ENCODE data around the gene KRTDAP.
A peak's percentile ranks its signal among the peaks of the same experiment; 100 is the strongest.
"Not testable (repeated sequence)": the region's sequence is repeated elsewhere in the genome, so short reads cannot be mapped to it uniquely, and the experiment has no call there.

Gene KRTDAP

DNA sequence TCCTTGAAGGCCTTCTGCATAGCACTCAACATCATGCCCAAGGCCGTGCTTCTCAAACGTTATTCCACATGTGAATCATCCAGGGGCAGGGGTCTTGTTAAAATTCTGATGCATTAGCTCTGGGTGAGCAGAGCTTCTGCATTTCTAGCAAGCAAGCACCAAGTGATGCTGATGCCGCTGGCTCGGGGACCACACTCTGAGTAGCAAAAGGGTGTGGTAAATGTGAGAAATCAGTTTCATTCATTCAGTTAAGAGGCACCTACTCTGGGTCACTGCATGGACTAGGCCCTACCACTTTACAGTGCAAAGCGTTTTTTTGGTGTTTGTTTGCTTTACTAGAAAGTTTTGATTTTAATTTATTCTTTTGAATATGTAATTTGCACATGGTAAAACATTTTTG is 7.2 kb downstream of the KRTDAP start:
- DNase-seq = no peak

DNA sequence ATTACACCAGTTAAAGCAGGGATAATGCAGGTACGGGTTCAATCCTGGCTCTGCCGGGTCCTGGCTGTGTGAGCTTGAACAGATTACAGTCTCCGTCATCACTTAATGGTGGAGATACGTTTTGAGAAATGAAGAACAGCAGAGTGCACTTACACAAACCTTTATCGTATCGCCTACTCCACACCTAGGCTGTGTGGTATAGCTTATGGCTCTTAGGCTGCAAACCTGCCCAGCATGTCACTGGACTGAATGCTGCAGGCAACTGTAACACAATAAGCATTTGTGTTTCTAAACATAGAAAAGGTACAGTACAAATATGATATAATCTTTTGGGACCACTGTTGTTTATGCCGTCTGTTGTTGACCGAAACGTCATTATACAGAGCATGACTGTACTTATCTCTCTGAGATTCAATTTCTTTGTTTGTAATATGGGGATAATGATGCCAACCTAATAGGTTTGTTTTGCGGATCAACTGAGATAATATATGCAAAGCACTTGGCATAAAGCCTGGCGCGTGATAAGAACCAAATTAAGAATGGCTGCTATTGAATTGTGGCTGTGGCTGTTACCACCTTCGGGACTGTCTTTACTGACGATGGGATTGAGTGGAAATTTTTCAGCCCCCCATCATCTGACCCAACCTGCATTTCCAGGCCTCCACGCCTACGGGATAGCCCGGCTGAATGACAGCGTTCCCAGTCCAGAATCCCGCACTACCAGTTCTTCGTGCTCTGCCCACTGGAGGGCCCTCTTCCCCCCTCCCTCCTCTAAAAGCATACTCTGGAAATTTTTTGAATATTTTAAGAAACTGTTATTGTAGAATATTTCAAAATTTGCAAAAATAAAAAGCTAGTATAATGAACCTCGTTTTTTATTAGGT is 11.2 kb downstream of the KRTDAP start:
- no peak for DNase-seq

DNA sequence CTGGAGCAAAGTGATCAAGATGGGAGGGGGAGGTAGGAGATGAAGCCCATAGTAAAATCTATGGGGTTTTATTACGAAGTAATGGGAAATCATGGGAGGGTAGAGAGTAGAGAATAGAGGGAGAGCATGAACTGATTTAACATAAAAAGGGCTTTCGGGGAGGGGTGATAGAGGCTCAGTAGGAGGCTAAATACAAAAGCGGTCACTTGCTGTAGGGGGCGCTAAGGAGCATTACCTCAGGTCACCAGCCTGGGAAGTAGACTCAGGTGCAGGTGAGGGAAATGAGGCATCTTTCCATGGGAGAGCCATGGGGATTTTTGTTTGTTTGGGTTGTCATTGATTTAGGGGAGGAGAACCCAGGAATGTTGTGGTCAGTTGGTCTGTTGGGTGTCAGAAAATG is 14.1 kb downstream of the KRTDAP start:
- DNase-seq = no peak

DNA sequence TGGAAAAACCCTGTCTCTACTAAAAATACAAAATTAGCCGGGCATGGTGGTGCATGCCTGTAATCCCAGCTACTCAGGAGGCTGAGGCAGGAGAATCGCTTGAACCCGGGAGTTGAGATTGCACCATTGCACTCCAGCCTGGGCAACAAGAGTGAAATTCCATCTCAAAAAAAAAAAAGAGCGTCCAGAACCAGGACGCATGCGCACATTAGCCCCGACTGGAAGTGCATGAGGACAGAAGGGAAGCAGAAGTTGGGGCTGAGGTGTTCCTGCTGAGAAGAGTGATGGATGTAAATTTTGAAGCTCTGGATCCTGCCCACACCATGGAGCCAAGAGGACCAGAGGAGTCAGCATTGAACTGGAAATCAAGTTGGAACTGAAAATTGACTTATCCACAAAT is 15.7 kb downstream of the KRTDAP start:
- not testable (repeated sequence) for DNase-seq

DNA sequence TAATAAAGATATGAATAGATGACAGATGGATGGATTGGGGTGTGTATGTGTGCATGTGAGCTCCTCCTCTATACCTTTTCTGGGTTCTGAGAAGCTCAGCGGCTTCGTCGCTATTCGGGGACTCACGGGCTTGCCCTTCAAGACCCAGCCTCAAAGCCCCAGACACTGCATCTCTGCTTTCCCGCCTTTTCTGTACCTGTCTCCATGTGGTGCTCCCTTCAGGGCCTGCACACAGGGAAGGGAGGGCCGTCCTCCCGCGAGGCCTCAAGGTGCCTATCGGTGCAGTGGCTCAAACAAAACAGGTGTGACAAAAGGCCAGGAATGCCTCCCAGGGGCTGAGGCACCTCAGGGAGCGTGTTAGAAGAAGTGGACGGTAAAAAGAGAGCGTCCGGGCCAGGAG is 16.2 kb downstream of the KRTDAP start:
- DNase-seq = no peak

DNA sequence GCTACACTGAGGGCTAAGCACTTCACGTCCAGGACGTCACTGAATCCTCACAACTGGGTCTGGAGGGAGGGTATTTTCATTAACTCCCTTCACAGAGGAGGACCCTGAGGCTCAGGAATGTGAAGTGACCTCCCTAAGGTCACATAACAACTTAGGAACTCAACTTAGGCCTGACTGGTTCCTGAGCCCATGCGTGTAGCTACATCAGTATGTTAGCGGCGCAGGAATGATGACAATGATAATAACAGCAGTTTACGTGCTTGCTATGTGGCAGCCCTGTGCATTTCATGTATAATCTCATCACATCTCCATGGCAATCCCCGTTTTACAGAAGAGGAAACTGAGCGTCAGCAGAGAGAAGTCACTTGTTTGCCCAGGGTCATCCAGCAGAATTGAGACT is 18.3 kb downstream of the KRTDAP start:
- DNase-seq = no peak

- DNase-seq = not testable (repeated sequence)
Measured at GRCh38 chr19:35471075-35471474, 19.2 kb downstream of the KRTDAP start.

DNA sequence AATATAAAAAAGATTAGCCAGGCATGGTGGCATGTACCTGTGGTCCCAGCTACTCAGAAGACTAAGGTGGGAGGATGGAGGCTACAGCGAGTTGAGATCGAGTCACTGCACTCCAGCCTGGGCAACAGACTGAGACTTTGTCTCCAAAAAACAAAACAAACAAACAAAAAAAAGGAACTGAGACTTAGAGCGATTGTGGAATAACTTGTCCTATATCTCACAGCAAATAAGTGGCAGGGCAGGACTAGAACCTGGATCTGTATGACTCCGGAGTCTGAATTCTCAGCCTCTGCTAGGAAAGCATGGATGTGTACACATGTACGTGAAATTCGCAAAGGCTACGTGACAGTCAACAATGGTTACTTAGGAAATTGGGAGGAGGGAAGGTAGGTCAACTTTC is 20.1 kb downstream of the KRTDAP start:
- DNase-seq = no peak

GRCh38 chr19:35468637-35469036 is 21.6 kb downstream of the KRTDAP start:
- peak; percentile 75 for DNase-seq

GRCh38 chr19:35466259-35466658 is 24.0 kb downstream of the KRTDAP start:
- DNase-seq = no peak

- not testable (repeated sequence) for DNase-seq
Measured at GRCh38 chr19:35462956-35463355, 27.3 kb downstream of the KRTDAP start.

GRCh38 chr19:35462476-35462953 is 27.7 kb downstream of the KRTDAP start:
- peak; percentile 66 for DNase-seq

GRCh38 chr19:35461788-35462187 is 28.5 kb downstream of the KRTDAP start:
- not testable (repeated sequence) for DNase-seq

DNA sequence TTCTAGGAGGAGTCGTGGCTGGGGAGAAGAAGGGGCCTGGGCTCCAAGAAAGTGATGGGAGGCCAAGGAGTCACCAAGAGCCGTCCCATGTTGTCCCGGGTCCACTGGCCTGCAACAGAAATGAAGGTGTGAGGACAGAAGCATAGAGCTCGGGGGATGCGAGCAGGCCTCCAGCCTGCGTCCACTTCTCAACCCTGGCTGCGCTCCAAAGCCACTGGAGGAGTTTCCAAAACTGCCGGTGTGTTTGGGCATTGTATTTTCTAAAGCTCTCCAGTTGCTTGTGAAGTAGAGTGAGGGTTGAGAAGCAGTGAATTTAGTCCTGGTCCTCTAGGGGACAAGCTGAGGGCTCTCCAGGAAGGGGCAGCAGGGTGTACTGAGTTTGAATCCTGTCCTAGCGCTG is 29.2 kb downstream of the KRTDAP start:
- no peak for DNase-seq

DNA sequence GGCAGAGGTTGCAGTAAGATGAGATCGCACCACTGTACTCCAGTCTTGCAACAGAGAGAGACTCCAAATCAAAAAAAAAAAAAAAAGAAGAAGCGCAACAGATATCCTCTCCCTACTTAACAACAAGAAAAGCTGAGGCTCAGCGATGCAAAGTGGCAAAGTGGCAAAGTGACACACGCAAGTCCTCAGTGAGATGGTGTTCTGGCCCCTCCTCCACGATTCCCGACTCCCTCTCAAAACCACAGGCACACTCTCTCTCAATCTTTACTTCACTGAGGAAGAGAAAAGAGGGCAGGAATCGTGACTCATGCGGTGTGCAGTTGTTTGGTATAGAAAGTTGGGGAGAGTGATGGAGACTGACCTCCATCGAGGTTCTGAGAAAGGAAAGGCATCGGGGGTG is 29.7 kb downstream of the KRTDAP start:
- peak; percentile 36 for DNase-seq

DNA sequence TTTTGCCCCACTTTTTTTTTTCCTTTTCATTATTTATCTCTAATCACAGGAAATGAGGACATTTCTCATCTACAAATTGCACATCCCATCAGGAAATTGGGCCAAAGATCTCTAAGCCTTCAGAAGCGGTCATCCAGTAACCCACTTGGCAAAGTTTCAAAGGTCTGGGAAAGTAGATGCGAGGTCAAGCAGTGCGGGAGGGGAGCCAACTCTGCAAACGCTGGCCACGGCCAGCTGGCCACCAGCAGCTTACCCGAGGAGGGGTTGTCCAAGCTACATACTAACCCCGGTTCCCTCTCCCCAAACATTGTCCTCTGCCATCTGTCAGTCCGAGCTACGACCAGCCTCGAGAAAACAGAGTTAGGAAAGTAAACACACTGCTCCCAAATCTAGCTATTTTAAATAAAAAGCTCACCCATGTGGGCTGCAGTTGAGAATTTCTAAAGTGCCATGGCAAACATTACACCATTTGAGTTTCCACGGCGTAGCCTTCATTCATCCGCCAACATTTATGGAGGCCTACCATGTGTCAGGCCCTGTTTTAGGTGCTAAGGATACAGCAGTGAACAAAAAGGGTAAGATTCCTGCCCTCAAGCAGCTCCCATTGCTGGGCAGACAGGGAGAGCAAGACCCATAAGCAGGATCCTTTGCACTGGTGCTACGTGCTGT is 30.7 kb downstream of the KRTDAP start:
- DNase-seq = no peak

DNA sequence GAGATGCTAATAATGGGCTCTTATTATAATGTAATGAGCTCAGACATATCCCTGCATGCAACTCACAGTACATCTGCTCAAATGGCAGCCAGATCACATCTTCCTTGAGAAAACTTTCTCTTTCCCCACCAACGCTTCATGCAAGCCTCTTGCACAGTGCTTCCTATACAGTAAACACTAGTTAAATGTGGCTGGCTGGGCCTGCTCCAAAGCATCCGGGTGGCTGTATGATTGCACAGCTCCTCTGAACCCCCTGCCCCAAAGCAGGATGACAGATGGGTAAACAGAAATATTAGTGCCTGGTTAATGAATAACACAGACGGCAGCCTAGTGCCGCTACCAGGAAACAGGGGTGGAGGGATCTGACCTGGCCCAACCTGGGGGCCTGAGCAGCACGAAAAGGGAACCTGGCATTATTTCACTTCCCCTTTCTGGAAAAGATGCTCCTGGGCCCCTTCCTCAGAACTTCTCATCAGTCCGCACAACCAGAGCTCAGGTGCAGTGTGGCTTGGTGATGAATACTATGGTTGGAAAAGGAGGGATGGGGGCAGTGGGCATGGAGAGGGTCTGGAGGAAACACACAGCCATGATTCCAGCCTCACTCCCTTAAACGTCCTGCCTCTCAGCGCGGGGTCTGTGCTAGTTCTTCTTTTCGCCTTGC is 31.4 kb downstream of the KRTDAP start:
- peak; percentile 48 for DNase-seq

DNA sequence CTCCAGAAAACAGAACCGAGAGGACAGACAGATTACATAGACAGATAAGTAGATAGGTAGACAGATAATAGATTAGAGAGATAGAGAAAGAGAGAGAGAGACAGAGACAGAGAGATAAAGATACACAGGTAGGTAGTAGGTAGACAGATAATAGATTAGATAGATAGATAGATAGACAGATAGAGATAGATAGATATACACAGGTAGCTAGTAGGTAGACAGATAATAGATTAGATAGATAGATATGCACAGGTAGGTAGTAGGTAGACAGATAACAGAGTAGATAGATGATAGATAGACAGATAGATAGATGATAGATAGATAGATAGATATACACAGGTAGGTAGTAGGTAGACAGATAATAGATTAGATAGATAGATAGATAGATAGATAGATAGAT is 32.1 kb downstream of the KRTDAP start:
- DNase-seq = no peak

GRCh38 chr19:35457173-35457572 is 33.1 kb downstream of the KRTDAP start:
- no peak for DNase-seq

- DNase-seq = no peak
Measured at GRCh38 chr19:35455616-35456201, 34.6 kb downstream of the KRTDAP start.

GRCh38 chr19:35454663-35455062 is 35.6 kb downstream of the KRTDAP start:
- no peak for DNase-seq

DNA sequence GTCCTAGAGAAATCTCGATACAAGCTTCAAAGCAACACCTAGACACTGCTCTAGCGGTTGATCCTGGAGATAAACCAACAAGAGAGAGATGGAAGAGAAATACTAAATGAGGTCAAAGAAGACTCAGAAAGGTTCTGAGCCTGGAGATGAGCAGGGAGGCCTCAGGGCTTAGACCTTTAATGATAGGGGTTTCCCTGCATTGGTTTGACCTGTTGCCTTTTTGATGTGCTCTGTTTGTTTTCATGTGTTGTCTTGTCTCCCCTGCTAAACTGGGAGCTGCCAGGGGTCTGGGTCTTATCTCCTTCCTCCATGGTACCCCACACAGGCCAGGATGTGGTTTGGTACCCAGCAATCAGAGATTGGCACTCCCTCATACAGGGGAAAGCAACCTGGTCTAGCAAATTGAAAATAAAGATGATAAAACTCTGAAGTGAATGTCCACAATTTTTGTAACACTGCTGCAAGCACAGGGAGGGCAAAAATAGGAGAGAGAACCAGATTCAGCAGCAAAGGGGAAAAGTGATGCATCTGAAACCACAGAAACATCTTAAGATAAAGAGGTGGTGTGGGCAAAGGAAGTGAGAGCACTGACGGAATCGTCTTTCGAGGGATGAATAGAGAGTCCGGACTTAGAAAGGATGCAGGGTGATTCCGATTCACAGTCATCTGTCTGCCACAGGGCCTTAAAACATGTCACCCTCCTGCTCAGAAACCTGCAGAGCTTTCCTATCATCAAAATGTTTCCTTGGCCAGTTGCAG is 38.7 kb downstream of the KRTDAP start:
- DNase-seq = no peak

All from CD4-positive, alpha-beta T cell treated with Interferon gamma for 1 hour (primary cell).